DND-41 (cell line): ENCODE data around the gene ANKRD31.

Experiments
- CTCF ChIP-seq: IDR thresholded peaks from 2 replicates; pipeline ENCODE4 v1.5.1; 2012; ENCODE audit warnings: borderline replicate concordance, low read length, moderate library complexity, mild to moderate bottlenecking; ENCODE audit not compliant: poor library complexity, severe bottlenecking; ENCODE audit errors: extremely low read depth
- EZH2 ChIP-seq: IDR thresholded peaks from 3 replicates; pipeline ENCODE4 v1.6.1; 2012; ENCODE audit warnings: borderline replicate concordance, low read depth, mild to moderate bottlenecking, moderate library complexity, low read length, inconsistent platforms; ENCODE audit not compliant: severe bottlenecking

GRCh38 chr5:75167345-75167744 is 69.3 kb downstream of the ANKRD31 start:
- TF ChIP-seq CTCF = peak; percentile 17
- no peak for TF ChIP-seq EZH2
